ENCODE measurements around the gene SLC38A5.

Gene SLC38A5

GRCh38 chrX:48509245-48509590 is 39.2 kb upstream of the SLC38A5 start:
- DNase-seq (ENCODE audit: low read depth in 1 of 2, low spot score in 1 of 2): no peak
- no peaks in the 10 kb centered on the region for H3K27me3 ChIP-seq (ENCODE audit: insufficient read depth, poor library complexity, severe bottlenecking)
- no peak overlapping the region for H3K27ac ChIP-seq (replicated peaks)
- peak overlapping the region; percentile 65 for H3K4me3 ChIP-seq (replicated peaks; ENCODE audit: insufficient read depth, low read length)
- no peak for TF ChIP-seq POLR2AphosphoS5 (IDR thresholded peaks at IDR 0.05; ENCODE audit: low read depth)
- no peak for TF ChIP-seq GABPA (IDR thresholded peaks at IDR 0.05; ENCODE audit: low read depth)
- TF ChIP-seq REST (IDR thresholded peaks at IDR 0.05; ENCODE audit: insufficient replicate concordance, low read depth): no peak
- no peak for TF ChIP-seq CTCF (IDR thresholded peaks at IDR 0.05; ENCODE audit: insufficient read depth, low read length)
- TF ChIP-seq SPI1 (IDR thresholded peaks at IDR 0.05; ENCODE audit: borderline replicate concordance, low read depth): no peak

- TF ChIP-seq POLR2AphosphoS5 (IDR thresholded peaks at IDR 0.05; ENCODE audit: low read depth) (peak; percentile 35; the same call in 1 of the 2 replicates), SPI1 (IDR thresholded peaks at IDR 0.05; ENCODE audit: borderline replicate concordance, low read depth) (no peak)
- peak in 1 of 2 experiments; percentile 72 for DNase-seq (ENCODE audit: low read depth in 1 of 2, low spot score in 1 of 2)
- Histone ChIP-seq H3K27me3 (ENCODE audit: insufficient read depth, poor library complexity, severe bottlenecking) (no peaks in the 10 kb centered on the region), H3K4me3 (replicated peaks; ENCODE audit: insufficient read depth, low read length) (peak within 1 kb of the TSS; percentile 65), H3K27ac (replicated peaks) (peak within 1 kb of the TSS; percentile 27; the same call in 1 of the 2 replicates)
These were observed 38.6 kb upstream of the SLC38A5 start, which contains the start of gene PORCN for GRCh38 chrX:48508400-48509244. Gene PORCN (plus strand): TSS chrX:48508992. CDS start chrX:48509821, 829 bp downstream.

- Histone ChIP-seq H3K4me3 (replicated peaks; ENCODE audit: insufficient read depth, low read length) (no peak overlapping the region), H3K27ac (replicated peaks) (no peak overlapping the region), H3K27me3 (ENCODE audit: insufficient read depth, poor library complexity, severe bottlenecking) (no peaks in the 10 kb centered on the region)
- no peak for DNase-seq (ENCODE audit: low read depth in 1 of 2, low spot score in 1 of 2)
- TF ChIP-seq REST (IDR thresholded peaks at IDR 0.05; ENCODE audit: insufficient replicate concordance, low read depth): no peak
- TF ChIP-seq CTCF (IDR thresholded peaks at IDR 0.05; ENCODE audit: insufficient read depth, low read length): no peak
- TF ChIP-seq SPI1 (IDR thresholded peaks at IDR 0.05; ENCODE audit: borderline replicate concordance, low read depth): no peak
- no peak for TF ChIP-seq POLR2AphosphoS5 (IDR thresholded peaks at IDR 0.05; ENCODE audit: low read depth)
- TF ChIP-seq GABPA (IDR thresholded peaks at IDR 0.05; ENCODE audit: low read depth): no peak
These were observed 37.2 kb upstream of the SLC38A5 start for GRCh38 chrX:48507246-48507645.

GRCh38 chrX:48505481-48505880 is 35.4 kb upstream of the SLC38A5 start:
- TF ChIP-seq SPI1 (IDR thresholded peaks at IDR 0.05; ENCODE audit: borderline replicate concordance, low read depth) (no peak), REST (IDR thresholded peaks at IDR 0.05; ENCODE audit: insufficient replicate concordance, low read depth) (no peak), GABPA (IDR thresholded peaks at IDR 0.05; ENCODE audit: low read depth) (no peak), POLR2AphosphoS5 (IDR thresholded peaks at IDR 0.05; ENCODE audit: low read depth) (no peak), CTCF (IDR thresholded peaks at IDR 0.05; ENCODE audit: insufficient read depth, low read length) (no peak)

More at GRCh38 chrX:48505481-48505880, 35.4 kb upstream of the SLC38A5 start:
- H3K27ac ChIP-seq (replicated peaks): no peak overlapping the region
- no peak for DNase-seq (ENCODE audit: low read depth in 1 of 2, low spot score in 1 of 2)
- H3K27me3 ChIP-seq (ENCODE audit: insufficient read depth, poor library complexity, severe bottlenecking): no peaks in the 10 kb centered on the region
- H3K4me3 ChIP-seq (replicated peaks; ENCODE audit: insufficient read depth, low read length): no peak overlapping the region
